Renal cortical epithelial cell (primary cell): ENCODE data around the gene BSND. TPM values are rescaled to one million over a fixed set of nuclear protein-coding genes. Genes with fewer than 3 reads are reported as not detected.

ENCODE experiments used
- DNase-seq: peaks from one replicate; pipeline ENCODE4 v3.0.0-alpha.2; 2011; ENCODE audit warnings: low read depth
- total RNA-seq: library from RNA; depleted of rRNA; stranded (reverse); fragments of >200 nt; gene quantifications from 2 replicates; pipeline ENCODE4 v1.2.3, GENCODE V29; 2014

Gene BSND
- total RNA-seq, 1 donor from 2014 or later: 0.45 TPM

- DNase-seq: no peak
These were observed 46.7 kb downstream of the BSND start for GRCh38 chr1:55045430-55045829.

- no peak for DNase-seq
These were observed 48.1 kb downstream of the BSND start for GRCh38 chr1:55046871-55047270.

DNA sequence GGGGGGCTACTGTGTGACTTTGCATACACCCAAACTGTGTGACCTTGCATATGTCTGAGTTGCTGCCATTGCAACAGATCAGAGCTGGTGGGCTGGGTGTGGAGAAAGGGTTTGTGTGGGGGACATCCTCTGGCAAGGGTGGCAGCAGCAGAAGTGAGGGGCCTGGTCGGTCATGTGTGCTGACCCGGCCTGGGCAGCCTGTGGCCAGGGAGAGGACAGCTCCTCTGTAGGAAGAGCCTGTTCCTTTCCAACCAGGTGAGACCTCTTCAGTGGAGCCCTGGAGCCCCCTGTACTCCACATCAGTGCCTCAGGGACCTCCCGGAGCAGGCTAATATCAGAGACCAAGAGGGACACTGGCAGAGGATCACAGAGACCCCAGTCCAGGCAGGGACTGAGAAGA is 48.9 kb downstream of the BSND start:
- DNase-seq: no peak

- no peak for DNase-seq
These were observed 49.9 kb downstream of the BSND start for GRCh38 chr1:55048453-55049270.

- DNase-seq: no peak
These were observed 50.7 kb downstream of the BSND start for GRCh38 chr1:55049271-55049913.

DNA sequence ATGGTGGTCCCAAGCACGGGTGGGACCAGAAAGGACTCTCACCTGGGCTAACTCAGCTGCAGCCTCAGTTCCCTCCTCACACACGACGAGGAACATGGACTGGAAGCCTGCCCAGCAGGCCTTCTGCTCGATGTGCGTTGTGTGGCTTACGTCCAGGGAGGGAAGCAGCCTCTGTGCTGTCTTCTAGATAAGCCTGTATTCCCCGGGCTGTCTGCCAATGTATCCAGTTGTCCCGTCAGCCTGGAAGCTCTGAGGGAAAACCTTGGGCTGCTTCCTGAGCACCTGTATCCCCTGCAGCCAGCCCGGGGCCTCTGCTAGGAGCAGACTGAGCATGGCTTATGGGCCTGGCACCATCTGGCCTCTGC is 51.2 kb downstream of the BSND start:
- no peak for DNase-seq

- no peak for DNase-seq
These were observed 51.5 kb downstream of the BSND start for GRCh38 chr1:55050283-55050682.

- DNase-seq: no peak
These were observed 52.4 kb downstream of the BSND start for GRCh38 chr1:55051169-55051568.

DNA sequence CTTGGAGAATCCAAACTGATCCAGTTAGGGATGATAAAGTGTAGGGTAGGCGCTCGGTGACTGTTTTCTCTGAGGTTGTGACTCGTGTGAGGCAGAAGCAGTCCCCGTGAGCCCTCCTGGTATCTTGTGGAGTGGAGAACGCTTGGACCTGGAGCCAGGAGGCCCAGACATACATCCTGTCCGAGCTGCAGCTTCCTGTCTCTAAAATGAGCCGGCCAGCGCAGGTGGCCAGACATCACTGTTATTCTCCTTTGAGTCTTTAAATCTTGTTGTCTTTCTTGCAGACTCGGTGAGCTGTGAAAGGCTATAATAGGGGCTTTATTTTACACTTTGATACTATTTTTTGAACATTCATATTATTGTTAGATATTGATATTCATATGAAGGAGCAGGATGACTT is 52.9 kb downstream of the BSND start:
- DNase-seq: no peak

DNA sequence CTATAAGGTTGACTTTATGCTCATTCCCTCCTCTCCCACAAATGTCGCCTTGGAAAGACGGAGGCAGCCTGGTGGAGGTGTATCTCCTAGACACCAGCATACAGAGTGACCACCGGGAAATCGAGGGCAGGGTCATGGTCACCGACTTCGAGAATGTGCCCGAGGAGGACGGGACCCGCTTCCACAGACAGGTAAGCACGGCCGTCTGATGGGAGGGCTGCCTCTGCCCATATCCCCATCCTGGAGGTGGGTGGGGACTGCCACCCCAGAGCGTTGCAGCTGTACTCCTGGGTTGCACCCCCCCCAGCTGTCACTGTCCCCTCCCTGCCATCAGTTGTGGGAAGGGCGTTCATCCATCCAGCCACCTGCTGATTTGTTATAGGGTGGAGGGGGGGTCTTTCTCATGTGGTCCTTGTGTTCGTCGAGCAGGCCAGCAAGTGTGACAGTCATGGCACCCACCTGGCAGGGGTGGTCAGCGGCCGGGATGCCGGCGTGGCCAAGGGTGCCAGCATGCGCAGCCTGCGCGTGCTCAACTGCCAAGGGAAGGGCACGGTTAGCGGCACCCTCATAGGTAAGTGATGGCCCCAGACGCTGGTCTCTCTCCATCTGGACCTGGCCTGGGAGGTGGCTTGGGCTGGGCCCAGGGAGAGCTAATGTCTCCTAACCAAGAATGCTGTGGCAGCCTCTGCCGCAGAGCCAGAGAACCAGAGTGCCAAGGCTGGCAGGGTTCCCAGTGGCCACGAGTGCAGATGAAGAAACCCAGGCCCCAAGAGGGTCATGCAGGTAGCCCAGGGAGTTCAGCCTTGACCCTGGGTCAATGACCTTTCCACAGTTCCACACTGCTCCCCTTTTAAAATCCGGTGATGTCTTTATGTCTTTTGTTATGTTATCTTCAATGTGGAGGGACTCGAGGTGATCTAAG is 53.7 kb downstream of the BSND start:
- no peak for DNase-seq

DNA sequence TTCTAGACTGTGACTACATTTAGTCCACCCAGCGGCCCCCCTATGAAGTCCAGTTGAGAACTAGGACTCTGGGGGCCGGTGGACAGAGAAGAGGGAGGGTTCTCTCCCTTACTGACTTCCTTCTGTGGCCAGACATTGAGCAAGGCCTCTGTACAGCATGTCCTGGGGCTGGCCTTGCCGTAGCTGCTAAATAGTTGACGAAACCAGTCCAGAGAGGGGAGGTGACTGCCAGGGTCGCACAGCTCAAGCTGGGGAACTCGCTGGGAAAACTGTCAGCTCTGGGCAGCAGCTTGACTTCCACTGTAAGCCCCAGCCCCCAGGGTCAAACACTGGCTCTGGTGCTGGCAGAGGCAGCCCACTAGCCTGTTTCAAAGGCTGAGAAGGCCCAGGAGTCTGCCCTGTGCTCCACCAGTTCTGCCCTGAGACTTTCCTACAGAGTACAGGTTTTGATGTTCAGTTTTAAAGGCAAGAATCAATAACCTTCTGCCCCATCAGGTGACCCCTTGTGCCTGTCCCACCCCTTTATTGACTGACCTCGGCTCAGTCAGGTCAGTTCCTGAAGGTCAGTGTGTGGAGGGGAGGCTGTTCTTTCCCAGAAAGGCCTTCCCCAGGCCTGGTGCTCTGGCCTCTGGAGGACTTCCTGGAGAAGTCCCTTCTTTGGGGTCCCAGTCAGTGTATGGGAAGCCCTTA is 54.7 kb downstream of the BSND start:
- no peak for DNase-seq

GRCh38 chr1:55054396-55054795 is 55.7 kb downstream of the BSND start:
- no peak for DNase-seq

DNA sequence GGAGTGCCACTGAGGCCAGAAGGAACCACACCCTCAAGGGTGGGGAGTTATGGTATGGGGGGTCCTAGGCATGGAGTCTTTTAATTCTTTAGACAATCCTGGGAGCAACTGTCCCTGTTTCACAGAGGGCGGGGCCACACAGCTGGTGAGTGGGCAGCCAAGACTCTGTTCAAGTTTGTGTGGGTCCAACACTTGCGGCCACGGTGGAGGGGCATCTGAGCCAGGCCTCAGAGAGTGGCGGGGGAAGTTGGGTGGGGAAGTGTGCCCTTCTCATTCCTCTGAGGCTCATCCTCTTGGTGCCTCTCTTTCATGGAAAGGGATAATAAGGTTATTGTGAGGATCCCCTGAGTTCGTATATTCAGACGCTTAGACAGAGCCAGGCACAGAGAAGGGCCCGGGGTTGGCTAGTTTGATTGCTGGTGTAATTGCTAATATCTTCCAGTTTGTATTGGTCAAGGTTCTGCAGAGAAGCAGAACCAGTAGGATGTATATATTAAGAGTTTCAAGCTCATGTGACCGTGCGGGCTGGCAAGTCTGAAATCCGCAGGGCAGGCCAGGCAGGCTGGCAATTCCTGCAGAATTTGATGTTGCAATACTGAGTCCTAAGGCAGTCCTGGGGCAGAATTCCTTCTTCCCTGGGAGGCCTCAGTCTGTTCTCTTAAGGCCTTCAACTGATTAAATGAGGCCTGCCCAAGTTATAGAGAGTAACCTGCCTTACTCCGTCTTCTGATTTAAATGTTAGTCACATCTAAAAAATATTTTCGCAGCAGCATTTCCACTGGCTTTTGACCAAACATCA is 56.5 kb downstream of the BSND start:
- no peak for DNase-seq

GRCh38 chr1:55055951-55056631 is 57.4 kb downstream of the BSND start:
- DNase-seq: no peak

DNA sequence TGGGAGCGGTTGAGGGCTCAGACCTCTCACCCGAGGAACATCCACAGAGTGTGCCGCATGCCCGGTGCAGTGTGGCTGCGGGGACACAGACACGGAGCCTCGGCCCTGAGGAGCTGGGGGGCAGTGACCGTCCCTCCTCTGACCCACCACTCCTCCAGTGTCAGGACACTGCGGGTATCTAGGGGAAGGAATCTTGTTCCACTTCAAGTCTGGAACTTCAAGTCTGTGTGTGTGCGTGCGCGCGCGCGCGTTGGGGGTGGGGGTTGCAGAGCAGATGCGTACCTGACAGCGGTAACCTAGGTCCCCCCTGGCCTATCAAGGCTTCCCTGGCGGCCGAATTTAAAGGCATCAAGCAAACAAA is 57.9 kb downstream of the BSND start:
- DNase-seq: no peak

DNA sequence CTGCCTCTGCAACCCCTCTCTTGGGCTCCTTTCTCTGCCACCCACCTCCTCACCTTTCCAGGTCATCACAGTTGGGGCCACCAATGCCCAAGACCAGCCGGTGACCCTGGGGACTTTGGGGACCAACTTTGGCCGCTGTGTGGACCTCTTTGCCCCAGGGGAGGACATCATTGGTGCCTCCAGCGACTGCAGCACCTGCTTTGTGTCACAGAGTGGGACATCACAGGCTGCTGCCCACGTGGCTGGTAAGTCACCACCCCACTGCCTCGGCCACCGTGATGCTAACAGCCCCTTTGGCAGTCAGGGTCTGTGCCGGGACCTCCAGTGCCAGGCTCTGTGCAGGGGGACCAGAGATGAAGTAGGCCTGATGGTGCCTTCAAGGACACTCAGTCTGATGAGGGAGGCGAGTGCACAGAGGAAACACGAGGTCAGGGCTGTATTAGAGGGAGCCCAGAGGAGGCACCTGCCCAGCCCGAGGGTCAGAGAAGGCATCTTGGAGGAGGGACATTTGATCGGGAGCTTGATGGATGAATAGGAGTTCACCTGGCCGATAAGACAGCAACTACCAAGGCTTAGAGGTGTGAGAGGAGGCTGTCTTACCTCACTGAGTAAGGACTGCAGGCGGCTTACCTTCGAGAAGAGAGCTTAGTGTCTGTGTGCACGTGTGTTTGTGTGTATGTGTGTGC is 58.7 kb downstream of the BSND start:
- DNase-seq: no peak

DNA sequence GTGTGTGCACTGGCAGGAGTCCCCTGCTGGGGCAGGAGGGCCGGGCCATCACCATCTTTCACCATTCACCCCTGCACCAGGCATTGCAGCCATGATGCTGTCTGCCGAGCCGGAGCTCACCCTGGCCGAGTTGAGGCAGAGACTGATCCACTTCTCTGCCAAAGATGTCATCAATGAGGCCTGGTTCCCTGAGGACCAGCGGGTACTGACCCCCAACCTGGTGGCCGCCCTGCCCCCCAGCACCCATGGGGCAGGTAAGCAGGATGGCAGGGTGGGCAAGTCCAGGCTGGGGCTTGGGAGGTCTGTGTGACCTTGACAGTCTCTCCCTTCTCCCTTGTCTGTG is 59.2 kb downstream of the BSND start:
- DNase-seq: no peak

GRCh38 chr1:55059302-55060132 is 60.8 kb downstream of the BSND start:
- DNase-seq: no peak
